Measurements from ENCODE around the gene CBR3.
A peak's percentile ranks its signal among the peaks of the same experiment; 100 is the strongest.
"Not testable (repeated sequence)": the region's sequence is repeated elsewhere in the genome, so short reads cannot be mapped to it uniquely, and the experiment has no call there.

CBR3 gene

DNA sequence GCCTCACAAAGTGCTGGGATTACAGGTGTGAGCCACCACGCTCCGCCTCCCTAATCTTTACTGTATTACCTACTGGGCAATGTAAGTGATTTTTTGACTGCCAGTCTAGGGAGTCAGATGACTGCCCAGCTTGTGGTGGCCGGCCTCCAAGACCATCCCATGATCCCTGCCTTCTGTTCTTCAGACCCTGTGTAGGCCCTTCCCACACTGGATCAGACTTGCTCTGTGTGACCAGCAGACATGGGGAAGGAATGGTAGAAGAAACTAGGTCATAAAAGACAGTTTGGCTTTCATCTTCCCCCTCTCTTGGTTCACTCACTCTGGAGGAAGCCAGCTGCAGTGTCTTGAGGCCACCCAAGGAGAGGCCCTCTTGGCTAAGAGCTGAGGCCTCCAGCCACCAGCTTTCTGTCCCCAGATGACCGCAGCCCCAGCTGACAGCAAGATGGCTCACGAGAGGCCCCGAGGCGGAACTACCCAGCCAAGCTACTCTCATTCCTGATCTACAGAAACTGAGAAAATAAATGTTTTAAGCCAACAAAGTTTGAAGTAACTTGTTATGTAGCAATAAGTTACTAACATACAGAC lies 14.5 kb upstream of the CBR3 start:
- DNase-seq = peak; percentile 5

DNA sequence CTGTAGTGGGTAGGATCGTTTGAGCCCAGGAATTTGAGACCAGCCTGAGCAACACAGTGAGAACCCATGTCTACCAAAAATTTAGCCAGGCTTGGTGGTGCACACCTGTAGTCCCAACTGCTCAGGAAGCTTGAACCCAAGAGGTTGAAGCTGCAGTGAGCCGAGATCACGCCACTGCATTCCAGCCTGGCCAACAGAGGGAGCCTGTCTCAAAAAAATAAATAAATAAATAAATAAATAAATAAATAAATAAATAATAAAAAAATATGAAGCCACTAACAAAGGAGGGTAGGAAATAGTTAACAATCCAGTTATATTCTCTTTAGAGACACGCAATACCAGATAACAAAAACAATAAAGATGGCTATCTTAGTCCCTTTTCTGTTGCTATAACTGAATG lies 11.9 kb upstream of the CBR3 start:
- no peak for DNase-seq

- no peak for DNase-seq
Measured at GRCh38 chr21:36124395-36124794, 10.5 kb upstream of the CBR3 start.

DNA sequence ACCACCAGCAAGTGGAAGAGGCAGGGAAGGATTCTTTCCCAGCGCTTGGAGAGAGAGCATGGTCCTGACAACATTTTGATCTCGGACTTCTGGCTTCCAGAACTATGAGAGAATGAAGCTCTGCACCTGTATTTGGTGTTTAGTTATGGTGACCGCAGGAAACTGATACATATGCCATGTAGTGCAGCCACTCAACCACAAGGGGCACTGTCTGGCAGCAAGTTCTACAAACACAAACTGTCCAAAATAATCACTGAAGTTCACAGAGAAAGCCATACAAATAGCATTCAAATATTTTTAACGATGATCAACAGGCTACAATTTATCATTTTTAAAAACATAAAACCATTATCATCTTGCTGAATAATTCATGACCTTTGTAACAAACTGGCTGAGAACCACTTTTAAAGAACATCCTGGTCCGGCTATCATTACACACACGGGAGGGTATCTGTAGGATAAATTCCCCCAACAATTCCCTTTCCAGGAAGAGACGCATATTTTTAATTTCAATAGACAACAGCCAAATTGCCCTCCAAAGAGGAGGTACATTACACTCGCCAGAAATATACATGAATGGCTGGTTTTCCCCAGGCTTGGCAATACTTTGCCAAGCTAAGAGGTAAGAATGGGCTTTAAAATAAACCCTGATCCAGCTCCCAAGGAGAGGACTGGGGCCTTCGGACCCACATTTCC lies 9.2 kb upstream of the CBR3 start:
- peak; percentile 39 for DNase-seq

DNA sequence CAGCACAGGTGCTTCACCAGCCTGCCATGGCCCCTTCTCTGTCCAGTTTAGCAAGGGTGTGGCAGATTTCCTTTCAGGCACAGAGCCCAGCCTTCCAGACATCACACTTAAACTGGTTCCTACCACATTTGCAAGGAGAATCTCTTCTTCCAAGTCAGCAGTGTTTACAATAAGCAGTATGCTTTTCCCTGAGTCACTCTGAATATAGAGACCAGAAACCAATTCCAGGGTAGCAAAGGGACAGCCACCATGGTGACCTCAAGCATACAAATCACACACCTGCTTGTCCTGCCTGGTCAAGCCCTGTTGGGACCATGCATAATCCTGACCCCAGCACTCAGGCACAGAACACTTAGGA lies 8.7 kb upstream of the CBR3 start:
- DNase-seq = no peak

GRCh38 chr21:36126621-36127110 lies 8.2 kb upstream of the CBR3 start:
- DNase-seq = no peak

DNA sequence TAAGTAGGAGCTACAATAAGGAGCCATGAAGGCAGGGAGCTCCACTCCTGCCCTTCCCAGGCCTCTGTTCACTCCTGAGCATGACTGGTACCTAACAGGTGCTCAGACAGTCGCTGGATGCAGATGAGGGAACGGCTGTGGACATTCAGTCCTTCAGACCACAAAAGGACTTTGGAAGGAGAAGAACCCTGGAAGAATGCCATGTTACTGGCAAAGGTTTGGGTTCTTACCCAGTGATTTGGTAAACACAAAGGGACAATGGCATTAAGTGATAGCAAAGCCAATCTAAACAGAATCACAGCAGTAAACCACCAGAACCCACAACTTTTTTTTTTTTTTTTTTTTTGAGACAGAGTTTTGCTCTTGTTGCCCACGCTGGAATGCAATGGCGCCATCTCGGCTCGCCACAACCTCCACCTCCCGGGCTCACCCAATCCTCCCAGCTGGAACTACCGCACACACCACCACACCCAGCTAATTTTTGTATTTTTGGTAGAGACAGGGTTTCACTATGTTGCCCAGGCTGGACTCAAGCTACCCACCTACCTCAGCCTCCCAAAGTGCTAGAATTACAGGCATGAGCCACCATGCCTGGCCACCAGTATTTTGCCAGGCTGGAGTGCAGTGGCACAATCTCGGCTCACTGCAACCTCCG lies 7.5 kb upstream of the CBR3 start:
- no peak for DNase-seq

GRCh38 chr21:36127977-36128376 lies 6.9 kb upstream of the CBR3 start:
- no peak for DNase-seq

DNA sequence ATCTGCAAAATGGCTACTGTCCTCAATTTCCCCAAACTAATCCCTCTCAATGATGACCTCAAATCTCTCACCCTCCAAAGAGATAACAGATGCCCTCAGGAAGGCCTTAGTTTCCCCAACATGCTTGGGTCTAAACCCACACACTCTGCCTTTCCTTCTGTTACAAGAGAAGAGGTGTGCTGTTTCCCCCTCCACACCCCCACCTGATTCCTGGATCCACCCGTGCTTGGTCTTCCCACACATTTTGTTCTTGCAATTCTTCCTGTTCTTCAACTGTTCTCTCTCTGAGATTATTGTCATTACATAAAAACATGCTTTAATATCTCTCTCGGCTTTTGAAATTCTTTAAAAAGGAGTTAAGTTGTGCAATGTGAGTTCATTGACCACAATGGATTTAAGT lies 5.7 kb upstream of the CBR3 start:
- DNase-seq = no peak

DNA sequence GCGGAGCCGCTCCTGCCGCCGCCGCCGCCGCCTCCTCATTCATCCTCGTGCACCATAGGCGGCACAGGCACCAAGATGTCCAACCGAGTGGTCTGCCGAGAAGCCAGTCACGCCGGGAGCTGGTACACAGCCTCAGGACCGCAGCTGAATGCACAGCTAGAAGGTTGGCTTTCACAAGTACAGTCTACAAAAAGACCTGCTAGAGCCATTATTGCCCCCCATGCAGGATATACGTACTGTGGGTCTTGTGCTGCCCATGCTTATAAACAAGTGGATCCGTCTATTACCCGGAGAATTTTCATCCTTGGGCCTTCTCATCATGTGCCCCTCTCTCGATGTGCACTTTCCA lies 4.5 kb upstream of the CBR3 start:
- DNase-seq = not testable (repeated sequence)

DNA sequence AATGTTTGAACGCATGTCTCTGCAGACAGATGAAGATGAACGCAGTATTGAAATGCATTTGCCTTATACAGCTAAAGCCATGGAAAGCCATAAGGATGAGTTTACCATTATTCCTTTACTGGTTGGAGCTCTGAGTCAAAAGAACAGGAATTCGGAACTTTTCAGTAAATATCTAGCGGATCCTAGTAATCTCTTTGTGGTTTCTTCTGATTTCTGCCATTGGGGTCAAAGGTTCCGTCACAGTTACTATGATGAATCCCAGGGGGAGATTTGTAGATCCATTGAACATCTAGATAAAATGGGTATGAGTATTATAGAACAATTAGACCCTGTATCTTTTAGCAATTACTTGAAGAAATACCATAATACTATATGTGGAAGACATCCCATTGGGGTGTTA lies 4.0 kb upstream of the CBR3 start:
- DNase-seq = not testable (repeated sequence)

DNA sequence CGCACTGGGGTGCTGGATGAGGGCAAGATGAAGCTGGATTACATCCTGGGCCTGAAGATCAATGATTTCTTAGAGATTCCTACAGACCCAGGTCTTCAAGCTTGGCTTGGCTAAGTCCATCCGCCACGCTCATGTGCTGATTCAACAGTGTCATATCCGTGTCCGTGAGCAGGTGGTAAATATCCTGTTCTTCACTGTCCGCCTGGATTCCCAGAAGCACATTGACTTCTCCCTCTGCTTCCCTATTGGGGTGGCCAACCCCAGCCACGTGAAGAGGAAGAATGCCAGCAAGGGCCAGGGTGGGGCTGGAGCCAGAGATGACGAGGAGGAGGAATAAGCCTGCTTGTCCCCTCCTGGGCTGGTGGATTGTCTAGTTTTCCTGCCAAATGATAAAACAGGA lies 2.2 kb upstream of the CBR3 start:
- DNase-seq = no peak

DNA sequence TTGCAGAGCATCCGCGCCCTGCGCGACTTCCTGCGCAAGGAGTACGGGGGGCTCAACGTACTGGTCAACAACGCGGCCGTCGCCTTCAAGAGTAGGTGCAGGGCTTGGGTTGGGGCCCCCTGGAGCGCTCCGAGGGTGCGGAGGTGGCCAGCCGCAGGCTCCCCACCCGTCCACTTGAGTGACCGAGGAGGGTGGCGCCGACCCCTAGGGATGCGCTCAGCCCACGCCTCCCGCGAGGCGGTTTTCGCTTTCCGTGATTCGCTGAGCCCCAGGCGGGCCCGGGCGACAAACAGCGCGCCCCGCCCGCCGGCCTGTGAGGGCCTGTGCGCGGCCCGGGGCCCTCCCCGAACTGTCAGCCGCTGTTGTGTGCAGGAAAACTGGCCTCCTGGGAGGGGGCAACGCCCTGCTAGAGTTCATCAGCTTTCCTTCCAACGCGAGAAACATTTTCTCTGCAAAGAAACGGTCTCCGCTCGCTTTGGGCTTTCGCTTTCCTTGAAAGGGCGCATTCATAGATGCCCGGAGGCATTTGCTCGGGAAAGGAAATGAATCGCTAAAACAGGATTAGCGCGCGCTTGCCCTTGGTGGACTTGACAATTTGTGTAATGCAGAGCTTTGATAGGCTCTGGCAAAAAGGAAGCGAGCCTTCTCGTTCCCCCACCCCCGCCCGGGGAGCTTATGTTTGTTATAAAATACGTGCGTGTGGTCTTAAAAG lies 668 bp downstream of the CBR3 start:
- DNase-seq = peak; percentile 76

GRCh38 chr21:36139791-36140190 lies 4.9 kb downstream of the CBR3 start:
- DNase-seq = not testable (repeated sequence)

DNA sequence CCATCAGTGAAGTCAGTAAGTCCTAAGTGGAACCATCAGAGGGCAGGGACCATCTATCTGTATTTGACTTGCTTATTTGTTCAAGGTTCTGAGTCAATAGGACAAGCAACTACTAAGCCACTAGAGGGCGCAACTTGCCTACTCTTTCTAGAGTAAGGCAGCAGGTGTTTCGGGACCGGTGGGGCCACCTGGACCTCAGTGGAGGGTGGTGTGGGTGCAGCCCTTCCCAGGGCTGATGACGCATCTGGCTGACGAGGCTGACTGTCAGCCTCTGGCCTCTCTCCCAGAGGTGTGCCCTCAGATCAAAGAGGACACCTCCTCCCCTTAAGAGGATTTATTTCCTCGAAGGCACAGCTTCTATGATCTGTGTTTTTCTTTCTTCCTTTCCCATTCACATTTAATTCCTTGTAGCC lies 6.6 kb downstream of the CBR3 start:
- DNase-seq = peak; percentile 74

DNA sequence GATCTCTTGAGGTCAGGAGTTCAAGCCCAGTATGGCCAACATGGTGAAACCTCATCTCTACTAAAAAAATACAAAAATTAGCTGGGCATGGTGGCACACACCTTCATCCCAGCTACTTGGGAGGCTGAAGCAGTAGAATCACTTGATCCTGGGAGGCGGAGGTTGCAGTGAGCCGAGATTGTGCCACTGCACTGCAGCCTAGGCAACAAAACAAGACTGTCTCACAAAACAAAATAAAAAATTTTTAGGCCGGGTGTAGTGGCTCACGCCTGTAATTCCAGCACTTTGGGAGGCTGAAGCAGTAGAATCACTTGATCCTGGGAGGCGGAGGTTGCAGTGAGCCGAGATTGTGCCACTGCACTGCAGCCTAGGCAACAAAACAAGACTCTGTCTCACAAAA lies 9.4 kb downstream of the CBR3 start:
- DNase-seq = not testable (repeated sequence)

DNA sequence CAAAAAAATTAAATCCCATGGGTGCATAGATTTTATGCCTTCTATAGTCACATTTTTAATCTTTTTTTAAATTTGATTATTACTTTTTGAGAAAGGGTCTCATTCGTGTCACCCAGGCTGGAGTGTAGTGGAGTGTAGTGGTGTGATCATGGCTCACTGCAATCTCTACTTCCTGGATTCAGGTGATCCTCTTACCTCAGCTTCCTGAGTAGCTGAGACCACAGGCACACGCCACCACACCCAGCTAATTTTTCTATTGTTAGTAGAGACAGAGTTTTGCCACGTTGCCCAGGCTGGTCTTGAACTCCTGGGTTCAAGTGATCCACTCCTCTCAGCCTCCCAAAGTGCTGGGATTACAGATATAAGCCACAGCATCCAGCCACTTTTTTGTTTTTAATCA lies 10.4 kb downstream of the CBR3 start:
- no peak for DNase-seq

- DNase-seq = no peak
Measured at GRCh38 chr21:36147911-36148310, 13.0 kb downstream of the CBR3 start.

- DNase-seq = no peak
Measured at GRCh38 chr21:36148886-36149285, 14.0 kb downstream of the CBR3 start.

- peak; percentile 64 for DNase-seq
Measured at GRCh38 chr21:36149788-36150711, 15.2 kb downstream of the CBR3 start.

DNA sequence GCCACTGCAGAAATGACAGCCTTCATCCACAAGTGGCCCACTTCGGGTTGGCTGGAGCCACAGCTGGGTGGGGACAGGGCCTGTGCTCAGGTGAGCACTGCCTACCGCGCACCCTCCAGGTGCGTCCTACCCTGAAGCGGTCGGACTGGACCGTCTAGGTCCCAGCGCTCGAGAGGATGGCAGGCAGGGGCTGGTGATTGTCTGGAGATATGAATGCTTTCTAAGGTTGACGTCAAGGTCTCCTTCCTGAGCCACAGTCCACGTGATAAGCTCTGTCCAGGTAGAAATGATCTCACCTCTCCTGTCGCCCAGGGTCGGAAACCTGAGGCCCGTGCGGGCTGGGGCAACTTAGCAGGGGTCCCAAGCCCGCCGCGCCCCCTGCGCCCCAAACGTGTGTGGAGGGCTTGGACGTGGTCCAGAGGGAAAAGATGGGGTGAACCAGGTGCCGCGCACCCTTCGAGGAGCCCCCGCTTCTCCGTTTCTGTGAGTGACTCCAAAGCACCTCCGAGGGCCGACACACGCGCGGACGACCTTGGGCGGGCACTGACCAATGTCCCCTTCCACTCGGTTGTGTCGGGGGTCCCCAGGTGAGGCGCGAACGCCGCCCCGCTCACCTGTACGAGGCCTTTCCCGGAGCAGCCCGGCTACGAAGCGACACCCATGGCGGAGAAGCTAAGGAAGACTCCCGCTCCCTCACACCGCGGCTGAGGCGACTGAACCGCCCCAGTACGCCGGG lies 20.9 kb downstream of the CBR3 start:
- DNase-seq = no peak
